Stimulated activated CD8-positive, alpha-beta memory T cell treated with anti-CD3 and anti-CD28 coated beads, Interleukin-4, amount 100 ng/mL, for 4 hours (primary cell): ENCODE data around the gene MXI1.

Source experiments
- DNase-seq, 2 donors: peaks; one replicate each; pipeline ENCODE4 v3.0.0-alpha.2; 2020; ENCODE audit warnings: low read depth in 2 of 2, low spot score in 1 of 2

Gene MXI1

DNA sequence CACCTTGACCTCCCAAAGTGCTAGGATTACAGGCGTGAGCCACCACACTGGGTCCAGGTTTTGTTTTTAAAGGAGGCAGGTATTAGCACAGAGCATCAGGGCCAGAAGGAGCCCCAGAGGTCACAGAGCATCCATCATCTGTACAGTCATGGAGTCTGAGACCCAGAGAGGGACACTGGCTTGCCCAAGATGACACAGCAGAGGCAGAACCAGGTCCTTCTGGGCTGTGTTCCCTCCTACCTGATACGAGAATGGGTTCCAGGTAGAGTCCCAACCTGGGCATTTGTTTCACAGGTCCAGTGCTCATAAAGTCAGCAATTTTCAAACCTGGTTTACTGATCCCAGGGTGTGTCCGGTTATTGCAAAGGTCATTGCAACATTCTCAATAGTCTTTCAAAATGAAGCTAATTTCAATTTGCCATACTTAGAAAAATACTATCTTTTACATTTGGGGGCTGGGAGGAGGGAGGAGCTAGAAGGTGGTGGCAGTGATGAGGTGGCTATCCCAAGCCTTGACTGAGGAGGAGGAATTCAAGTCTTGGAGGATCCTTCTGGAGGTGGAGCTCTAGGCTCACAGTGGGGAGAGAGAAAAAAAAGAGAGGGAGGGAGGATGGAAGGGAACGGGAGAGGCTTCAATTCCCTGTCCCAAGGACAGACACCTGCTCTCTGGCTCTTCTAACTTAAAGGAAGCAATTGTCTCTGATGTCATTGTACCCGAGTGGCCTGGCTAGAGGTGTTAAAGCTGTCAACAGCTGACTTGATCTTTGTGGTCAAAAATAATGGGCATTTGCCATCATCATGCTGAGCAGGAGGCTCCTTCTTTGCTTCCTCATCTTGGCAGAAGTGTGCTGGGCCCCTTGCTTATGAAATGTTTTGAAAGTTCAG is 8.1 kb downstream of the MXI1 start:
- DNase-seq = no peak

DNA sequence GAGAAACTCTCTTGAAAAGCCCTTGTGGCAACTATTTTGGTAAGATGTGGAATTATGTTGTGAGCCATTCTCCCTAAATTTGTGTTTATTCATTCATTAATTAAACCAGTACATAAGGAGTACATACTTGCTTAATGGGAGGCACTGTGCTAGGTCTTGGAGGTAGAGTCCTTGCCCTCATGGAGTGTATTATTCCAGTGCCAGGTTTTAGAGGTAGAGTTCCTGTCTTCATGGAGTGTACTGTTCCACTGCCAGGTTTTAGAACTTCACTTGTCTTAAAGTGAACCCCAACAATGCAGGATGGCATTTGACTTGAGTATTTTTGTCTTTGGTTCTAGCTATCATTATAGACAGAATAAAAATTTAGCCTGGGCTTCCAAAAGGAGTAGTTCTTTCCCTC is 8.8 kb downstream of the MXI1 start:
- DNase-seq = no peak

DNA sequence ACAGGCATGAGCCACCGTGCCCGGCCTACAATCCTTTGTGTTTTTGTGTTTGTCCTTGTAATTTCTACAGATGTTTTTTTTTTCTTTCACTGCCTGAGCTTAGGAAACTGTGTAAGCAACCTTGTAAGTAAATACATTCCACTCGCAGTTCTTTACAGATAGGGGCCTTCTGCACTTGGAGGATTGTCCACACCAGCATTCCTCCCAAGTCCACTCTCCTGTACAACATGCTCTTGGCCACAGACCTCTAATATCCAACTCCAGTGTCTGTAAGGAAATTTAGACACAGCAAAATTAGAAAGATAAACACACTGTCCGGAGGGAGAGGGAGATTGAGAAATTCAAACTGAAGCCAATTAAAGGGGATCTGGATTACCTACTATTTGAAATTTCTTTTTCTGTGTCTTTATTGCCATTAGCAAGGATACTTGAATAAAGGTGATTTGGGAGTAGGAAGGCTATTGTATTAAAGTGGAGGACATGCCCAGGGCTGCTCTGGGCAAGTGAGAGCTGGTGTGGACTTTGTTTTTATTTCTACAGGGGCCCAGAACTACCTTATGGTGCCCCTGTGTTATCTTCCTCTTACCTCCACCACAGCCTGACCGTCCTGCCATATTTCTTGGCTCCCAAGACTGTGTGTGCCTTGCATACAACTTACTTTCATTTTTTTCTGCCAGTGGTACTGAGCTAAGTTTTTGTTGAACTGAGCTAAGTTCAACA is 9.7 kb downstream of the MXI1 start:
- no peak for DNase-seq

DNA sequence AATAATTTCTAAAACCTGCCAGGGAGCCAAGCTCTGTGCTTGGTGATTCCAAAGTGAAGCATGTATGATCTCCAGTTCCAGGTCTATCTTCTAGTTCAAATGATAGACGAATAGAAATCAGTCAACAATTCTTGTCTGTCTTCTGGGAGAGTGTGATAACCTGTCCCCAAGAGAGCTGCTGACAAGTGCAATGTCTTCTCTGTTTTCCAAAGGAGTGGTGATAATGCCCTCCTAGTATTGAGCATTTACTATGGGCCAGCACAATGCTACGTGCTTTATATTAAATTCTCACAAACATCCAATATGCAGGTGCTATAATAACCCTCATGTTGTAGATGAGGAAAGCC is 10.2 kb downstream of the MXI1 start:
- DNase-seq = no peak

DNA sequence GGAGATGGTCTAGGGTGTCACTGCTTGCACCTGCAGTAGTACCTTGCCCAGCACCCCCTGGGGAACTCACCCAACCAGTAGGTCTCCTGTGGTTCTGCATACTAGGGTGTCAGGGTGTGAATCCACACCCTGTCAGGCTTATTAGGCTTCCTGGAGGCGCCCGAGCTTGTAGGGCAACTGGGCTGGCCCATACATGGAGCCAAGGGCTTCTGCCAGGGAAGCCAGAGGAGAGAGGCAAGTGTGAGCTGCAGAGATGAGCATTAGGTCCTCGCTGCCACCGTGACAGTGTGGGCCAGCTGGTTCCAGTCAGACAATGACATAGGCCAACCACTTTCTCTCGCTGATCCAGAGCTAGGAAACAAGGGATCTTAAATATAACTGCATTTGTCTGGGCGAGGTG is 11.2 kb downstream of the MXI1 start:
- DNase-seq = no peak

DNA sequence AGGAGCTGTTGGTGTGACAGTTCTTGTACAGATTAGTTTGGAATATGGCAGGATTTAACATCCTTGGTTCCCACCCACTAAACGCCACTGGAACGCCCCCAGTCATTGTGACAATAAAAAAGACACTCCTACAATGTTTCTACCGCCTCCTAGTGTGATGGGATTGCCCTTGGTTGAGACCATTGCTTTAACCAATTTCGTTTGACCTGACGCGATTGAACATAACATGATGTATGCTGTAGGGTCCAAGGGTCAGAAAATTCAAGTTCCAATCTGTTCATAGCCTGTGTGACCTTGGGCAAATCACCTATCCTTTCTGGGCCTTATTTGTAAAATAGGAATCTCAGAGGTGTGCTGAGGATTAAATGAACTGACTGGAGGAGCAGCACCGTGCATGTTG is 12.5 kb downstream of the MXI1 start:
- no peak for DNase-seq

DNA sequence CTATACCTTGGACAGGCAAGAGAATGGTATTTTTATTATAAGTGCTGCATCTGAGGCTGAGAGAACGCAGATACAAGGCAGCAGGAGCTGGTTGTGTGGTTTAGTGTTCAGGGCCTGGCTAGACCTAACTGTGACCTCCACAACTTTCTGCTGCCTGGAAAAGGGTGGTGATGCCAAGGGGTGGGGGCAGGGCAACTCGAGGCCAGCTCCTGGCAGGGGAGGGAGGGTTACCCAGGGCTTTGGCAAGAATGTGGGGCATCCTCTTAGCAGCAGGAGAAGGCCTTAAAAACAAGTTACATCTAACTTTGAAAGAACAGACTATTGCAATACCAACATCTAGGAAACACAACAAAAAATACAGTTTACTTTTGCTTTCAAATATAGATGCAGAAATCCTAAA is 13.0 kb downstream of the MXI1 start:
- DNase-seq = no peak

DNA sequence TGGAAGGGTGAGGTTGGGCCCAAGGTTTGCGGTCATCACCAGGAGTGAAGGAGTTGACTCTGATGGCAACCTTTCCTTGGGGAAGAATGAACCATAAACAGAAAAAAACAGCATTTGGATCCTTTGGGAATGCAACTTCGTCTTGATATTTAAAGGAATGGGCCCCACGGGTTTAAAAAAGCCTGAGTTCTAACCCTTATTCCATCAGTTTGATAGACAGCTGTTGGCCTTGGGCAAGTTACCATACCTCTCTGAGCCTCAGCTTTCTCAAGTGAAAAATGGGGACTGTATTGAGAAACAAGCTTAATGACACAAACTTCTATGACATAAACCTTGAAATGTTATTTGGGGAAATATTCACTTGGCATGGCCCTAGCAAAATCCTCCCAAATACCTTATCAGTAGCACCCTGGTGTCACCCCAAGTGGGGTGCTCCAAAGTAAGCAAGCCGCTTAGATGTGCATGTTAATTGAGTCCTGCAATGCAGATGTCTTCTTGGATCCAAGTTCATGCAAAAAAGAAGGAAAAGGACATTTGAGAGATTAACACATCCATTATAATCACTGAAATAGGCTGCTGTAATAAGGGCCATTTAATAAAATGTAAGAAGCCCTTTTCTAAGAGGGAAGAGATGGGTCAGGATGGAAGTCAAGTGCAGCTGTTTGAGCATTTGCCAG is 13.8 kb downstream of the MXI1 start:
- no peak for DNase-seq

DNA sequence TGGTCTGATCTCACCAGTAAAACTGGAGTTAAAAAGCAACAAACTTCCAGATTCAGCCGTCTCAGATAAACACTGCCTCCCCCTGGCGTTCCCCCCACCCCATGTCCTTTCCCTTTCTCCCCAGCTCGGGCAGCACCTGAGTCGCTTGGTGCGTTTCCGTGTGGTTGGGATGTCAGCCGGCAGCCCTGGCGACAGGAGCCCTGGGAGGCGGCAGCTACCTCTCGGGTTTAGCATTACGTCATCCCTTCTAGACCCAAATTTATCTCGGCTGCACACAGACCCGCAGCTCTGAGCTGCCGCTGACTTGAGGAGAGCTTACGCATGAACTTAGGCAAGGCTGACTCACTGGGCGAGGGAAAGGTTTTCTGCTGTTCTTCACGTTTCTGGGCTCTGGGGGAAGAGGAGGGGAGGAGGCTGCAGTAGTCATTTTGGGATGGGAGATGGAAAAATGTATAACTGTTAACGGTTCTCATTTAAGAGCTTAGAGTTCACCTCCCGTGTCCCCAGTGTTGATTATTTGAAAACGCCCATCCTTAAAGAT is 14.4 kb downstream of the MXI1 start:
- peak in 1 of 2 donors; percentile 61 for DNase-seq

DNA sequence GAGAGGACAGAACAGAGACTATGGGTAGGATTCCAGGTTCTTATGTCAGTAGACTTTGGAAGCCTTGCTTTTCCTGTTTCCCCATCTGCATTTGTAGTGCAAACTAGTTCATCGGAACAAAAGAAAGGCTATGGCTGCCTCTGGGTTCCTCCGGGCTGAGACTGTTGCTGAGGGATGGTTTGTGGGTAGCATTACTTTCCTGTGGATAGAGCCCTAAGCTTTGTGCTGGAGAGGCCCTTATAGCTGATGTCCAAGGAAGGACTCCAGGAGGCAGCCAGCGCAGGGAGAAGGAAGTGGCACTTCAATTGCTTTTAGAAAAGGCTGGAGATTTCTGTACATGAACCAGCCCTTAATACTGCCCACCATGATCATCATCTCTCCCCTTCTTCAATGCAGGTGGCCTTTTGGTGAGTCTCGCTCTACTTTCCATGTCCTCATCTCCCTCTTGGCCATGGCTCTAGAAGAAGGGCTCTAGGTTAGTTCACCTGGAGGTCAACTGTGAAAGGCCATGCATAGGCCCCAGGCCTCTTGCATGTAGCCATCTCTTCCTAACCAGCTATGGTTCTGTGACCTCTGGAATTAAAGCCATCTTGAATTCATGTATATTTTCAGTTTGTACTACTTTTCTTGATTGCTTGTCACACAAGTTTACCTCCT is 15.4 kb downstream of the MXI1 start:
- no peak for DNase-seq

DNA sequence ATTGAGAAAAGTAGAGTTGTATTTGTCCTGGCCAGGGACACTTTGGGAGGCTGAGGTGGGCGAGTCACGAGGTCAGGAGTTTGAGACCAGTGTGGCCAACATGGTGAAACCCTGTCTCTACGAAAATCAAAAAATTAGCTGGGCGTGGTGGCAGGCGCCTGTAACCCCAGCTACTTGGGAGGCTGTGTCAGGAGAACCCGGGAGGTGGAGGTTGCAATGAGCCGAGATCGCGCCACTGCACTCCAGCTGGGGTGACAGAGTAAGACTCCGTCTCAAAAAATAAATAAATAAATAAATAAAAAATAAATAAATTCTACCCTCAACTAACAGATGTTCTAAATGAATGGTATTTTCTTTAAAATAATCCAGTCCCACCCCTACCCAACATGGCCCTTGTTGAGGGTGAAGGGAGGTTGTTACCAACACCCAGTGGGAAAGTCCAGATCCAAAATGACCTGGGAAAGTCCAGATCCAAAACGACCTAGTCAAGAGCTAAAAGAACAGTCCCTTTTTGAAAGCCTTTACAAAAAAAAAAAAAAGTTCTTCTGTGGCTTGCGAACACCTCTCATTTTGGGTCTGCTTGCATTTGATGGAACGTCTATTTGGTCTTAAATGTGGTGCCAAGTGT is 16.0 kb downstream of the MXI1 start:
- DNase-seq = no peak

DNA sequence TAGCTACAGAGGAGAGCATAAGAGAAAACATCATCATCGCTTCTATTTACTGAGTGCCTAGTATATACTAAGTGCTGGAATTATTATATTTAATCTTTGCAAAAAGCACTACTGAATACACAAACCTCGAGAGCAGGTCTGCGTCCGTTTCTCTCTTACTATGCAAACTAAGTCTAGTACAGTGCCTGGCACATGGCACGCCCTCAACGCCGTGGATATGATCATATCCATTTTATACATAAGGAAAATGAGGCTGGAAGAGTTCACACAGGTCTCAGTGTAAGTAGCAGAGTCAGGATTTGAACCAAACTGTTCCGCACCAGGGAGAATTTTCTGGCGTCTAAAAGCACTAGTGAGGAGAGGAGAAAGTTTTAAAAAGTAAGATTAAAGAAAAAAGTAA is 17.6 kb downstream of the MXI1 start:
- no peak for DNase-seq

DNA sequence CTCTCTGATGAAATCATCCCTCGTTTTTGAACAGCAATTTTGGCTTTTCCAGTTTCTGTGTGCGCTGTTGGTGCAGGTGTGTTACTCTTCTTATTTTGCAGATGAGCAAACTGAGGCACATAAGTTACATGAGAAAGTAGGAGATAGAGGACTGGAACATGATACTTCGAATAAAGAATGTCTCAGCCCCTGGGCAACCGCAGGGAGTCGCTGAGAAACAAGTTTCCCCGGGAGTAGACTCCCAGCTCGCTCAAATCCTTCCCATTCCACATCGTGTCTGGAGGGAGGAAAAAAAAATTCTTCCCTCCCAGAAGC is 18.0 kb downstream of the MXI1 start:
- no peak for DNase-seq

DNA sequence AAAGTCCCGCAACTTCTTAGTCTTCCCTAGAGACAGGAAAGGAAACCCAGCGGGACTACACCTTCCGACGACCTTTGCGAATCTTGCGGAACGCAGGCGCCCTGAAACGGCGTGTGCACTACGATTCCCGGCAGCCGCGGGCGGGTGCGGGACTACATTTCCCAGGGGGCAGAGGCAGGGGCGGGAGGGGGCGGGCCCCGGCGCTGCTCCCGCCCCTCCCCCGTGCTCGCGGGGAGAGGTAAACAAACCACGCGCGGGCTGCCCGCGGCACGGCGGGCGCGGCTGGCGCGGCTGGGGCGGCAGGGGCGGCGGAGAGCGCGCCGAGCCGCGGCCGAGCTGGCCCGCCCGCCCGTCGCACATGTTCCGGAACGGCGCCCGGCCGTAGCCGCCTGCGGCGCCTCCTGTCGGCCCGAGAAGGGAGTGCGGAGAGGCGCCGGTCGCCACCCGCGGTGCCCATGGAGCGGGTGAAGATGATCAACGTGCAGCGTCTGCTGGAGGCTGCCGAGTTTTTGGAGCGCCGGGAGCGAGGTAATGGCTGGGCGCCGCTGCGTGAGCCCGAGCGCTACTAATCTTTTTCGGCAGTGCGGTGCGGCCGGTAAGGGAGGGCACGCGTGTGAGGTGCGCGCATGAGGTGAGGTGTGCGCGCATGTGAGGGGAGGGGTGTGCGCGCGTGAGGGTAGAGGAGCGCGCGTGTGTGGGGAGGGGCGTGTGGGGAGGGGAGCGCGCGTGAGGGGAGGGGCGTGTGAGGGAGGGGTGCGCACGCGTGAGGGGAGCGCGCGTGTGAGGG is 18.5 kb downstream of the MXI1 start:
- DNase-seq = peak; percentile 64 to 79

DNA sequence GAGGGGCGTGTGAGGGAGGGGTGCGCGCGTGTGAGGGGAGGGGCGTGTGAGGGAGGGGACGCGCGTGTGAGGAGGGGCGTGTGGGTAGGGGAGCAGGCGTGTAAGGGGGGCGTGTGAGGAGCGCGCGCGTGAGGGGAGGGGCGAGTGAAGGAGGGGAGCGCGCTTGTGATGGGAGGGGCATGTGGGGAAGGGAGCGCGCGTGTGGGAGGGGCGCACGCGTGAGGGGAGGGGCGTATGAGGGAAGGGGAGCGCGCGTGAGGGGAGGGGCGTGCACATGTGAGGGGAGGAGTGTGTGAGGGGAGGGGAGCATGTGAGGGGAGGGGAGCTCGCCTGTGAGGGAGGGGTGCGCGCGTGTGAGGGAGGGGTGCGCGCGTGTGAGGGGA is 19.1 kb downstream of the MXI1 start:
- DNase-seq = peak; percentile 69 to 72

DNA sequence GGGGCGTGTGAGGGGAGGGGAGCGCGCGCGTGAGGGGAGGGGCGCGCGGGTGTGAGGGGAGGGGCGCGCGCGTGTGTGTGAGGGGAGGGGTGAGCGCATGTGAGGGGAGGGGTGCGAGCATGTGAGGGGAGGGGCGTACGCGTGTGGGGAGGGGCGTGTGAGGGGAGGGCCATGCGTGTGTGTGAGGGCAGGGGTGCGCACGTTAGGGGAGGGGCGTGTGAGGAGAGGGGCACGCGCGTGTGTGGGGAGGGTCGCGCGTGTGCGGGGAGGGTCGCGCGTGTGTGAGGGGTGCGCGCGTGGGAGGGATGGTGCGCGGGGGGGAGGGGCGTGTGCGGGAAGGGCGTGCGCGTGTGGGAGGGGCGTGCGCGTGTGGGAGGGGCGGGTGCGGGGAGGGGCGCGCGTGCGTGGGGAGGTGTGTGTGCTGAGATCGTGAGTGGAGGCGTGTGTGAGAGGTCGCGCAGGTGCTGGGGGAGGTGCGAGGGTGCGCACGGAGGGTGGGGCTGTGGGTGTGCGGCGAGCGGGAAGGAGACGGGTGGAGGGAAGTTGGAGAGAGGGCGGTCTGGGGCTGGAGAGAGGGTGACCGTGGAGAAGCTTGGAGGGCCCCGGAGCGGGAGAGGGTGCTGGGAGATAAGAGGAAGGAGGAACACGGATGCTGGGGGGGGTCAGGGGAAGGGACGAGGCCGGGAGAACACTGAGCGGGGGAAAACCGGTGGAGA is 19.7 kb downstream of the MXI1 start:
- peak in 1 of 2 donors; percentile 65 for DNase-seq

DNA sequence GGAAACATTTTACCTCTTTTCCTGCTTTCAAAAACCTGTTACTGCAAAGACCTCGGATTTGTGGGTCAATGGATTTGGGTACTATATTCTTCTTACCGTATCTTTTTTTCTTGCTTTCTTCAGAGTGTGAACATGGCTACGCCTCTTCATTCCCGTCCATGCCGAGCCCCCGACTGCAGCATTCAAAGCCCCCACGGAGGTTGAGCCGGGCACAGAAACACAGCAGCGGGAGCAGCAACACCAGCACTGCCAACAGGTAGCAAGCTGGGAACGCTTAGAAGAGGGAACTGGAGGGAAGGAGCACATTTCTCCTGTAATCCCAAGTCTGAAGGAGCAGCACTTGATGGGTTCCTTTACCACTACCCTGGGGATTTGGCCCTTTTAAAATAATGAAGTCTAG is 20.7 kb downstream of the MXI1 start:
- no peak for DNase-seq

DNA sequence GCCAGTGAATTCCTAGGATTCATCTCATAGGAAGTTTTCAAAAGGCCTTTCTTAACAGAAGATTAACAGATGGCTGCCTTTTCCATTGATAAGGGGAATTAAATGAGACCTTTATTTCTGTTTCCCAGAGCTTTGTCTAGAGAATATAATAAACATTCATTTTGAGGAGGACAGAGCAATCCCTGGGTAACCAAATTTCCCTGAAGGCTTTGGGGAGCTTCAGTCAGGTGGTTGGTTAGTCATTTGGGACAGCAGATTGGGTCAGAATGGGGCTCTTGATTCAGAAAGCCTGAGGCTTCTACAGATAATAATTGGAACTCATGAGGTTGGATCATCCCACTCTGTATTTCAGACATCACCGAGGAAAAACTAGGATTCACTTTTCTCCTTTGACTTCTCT is 21.8 kb downstream of the MXI1 start:
- no peak for DNase-seq

DNA sequence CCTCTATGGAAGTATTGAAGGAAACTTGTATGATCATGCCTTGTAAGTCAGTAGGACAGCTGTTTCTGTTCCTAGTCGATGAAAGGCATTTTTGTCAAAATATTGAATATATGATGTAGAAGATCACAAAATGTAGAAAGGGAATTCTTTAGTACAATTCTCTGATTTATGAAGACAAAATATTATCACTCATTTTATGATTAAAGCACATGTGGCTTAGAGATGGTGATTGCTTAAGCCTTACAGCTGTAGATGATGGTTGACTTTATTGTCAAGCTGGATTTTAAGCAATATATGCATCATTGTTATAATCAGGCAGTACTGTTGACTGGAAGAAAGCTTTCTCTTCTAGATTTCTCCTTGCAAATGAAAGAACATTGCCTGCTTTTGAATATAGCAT is 26.4 kb downstream of the MXI1 start:
- no peak for DNase-seq
